Skin epidermis (tissue), 12 donors: Measurements from ENCODE around the gene EPYC.

Source experiments
- H3K27ac ChIP-seq, 21 experiments: fragments of 200-600 bp; sonication (generic) in 11 of 21; one replicate each; pipeline ENCODE4 v1.5.0; 2020; ENCODE audit warnings: mild to moderate bottlenecking in 3 of 21, inconsistent platforms in 2 of 21, moderate library complexity in 2 of 21
- H3K4me3 ChIP-seq, 7 experiments: fragments of 200-600 bp; sonication (generic) in 2 of 7; one replicate each; pipeline ENCODE4 v1.5.0; 2020; ENCODE audit warnings: inconsistent platforms in 2 of 7, mild to moderate bottlenecking in 2 of 7, moderate library complexity in 1 of 7

The EPYC gene, protein sequence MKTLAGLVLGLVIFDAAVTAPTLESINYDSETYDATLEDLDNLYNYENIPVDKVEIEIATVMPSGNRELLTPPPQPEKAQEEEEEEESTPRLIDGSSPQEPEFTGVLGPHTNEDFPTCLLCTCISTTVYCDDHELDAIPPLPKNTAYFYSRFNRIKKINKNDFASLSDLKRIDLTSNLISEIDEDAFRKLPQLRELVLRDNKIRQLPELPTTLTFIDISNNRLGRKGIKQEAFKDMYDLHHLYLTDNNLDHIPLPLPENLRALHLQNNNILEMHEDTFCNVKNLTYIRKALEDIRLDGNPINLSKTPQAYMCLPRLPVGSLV

DNA sequence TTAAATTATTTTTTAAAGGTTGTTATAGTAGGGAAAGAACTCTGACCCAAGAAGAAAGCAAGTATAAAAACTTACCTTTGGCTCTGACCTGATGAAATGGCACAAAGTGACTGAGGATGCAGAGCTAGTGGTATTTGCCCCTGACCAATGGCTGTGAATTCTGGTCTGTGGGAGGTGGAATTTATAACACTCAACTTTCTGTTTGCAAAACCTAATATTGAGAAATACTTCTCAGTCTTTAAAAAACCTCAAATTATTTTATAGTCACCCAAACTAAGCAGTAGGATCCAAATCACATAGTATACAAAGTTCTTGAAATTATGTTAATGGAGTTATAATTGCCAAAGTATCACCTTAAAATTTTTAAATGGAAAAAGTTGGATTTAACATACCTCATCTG is at the start of gene EPYC:
TSS of gene EPYC (minus strand) at position 101 of the 400 bp plus-strand sequence. CDS start 2,407 bp downstream, outside the sequence.
- Histone ChIP-seq H3K4me3 (no peak within 1 kb of the TSS), H3K27ac (no peak within 1 kb of the TSS)

DNA sequence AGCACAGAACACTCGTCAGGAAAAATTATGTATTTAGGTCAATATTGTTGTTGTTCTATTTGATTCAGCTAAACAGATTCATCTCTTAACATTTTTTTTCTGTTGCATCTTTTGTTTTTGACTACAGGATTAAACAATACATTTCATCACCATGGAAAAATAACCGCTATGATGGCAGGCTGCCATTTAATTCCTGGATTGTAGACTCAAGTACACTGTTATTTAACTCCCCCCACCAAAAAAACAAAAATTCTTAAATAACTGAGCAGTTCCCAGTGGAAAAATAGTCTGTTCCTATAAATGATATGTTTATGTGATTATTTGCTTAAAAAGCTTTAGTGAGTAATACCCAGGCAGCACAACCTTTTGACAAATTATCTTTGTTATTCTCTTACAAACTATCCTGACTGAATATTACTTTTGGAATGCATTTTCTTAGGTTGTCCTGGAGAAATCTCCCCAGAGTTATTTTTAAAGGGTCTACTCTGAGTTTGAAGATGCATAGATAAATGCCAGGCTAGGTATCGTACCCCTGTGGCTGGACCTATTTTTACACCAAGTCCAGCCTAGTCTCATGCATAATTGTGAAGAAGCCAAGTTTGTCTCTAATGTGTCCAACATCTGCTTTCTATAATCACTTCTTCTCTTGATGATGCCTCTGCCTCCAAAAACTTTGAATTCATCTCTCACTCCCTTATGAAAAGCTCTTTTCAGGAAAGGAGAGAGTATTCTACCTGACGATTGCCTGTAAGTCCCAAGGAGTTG is 49.4 kb upstream of the EPYC start:
- Histone ChIP-seq H3K4me3 (no peak overlapping the region), H3K27ac (peak overlapping the region in 8 of 21 experiments; percentile 13 to 78 (median 17))

DNA sequence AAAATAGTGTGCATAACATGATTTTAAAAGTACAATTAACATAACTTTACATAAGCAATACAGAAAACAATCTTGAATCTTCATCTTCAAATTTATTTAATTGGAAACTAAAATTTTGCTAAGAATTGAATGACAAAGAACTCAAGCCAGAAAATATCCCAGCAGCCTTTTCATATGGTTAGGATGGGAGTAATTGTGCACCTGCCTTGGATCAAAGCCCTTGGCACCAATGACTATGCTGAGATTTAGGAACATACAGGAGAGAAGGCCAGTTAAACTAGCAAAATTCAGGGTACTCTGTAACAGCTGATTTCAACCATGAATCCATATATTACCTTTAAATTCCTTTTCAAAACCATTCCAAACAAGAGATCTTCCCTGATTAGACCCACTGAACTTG is 47.3 kb upstream of the EPYC start:
- Histone ChIP-seq H3K4me3 (no peak overlapping the region), H3K27ac (no peak overlapping the region)

DNA sequence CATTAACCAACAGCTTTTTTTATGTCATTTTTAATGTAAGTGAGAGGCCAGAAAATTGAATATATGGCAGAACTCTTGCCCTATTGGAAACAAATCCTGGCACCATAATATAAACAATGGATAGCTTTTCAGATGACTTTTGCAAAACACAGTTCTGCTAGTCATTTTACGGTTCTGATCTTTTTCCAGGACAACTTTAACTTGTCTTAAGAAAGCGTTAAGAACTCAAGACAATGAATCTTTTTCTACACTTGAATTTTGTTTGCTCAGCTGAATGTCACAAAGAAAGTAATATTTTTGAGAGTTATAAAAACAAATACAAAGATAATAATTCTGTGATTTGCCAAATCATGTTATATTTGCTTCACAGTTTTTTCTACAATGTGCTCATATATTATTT is 39.8 kb upstream of the EPYC start:
- H3K27ac ChIP-seq = no peak overlapping the region
- H3K4me3 ChIP-seq = no peak overlapping the region

DNA sequence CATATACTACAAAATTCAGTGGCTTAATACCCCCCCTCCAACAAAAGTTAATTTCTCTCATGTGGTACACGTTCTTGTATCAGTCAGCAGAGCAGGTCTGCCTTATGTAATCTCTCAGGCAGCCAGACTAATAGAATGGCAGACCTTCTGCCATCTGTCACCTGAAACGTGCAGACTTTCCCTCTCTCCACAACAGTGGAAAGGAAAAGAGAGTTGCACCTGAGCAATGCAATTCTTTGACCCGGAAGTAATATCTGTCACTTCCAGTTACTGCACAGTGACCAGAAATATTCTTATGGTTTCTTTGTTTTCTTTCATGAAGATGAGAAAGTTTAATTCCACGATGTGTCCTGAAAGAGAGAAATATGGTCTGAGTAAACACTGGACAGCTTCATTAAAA is 38.6 kb upstream of the EPYC start:
- Histone ChIP-seq H3K27ac (no peak overlapping the region), H3K4me3 (no peak overlapping the region)

DNA sequence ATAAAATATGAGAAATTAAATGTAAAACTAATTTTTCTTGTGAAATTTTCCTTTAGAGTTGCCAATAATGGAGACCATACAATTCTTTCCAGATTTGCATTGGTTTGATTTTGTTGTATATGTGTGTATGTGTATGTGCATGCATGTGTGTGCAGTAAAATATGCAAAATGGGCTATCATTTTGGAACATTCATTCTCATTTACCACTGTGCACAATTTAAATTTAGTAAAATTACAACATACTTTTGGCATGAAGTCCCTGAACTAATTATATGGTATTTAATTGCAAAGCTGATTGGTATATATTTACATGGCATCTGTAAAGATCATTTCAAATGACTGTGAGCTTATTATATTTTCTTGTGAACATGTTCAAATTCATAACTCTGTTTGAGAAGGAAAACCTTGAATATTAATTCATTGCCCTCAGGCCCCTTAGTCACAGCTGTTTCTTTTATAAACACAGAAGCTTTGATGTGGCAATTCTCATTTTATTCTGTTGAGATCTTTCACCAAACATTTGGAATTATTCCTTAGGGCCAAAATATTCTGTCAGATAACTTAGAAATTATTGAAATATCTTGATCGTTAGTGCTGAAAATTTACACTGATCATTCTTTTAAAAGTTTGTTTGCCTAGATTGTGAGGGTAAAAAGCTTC is 35.5 kb upstream of the EPYC start:
- Histone ChIP-seq H3K4me3 (no peak overlapping the region), H3K27ac (peak overlapping the region in 1 of 21 experiments; percentile 54)

DNA sequence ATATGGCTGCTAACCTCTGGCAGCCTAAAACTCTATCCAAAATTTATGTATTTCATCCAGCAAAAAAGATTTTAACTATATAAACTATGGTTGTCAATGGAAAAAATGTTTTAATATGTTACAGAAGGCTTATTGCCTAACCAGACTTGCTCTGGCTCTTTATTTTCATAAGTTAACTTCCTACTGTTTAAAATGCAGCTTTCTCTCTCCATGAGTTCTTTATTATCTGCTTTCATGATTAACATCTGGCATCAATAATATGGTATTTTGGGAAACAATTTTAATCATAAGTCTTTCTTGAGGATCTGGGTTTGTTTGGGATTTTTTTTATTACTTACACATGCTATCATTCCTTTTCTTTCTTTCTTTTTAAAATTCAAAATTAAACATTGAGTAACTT is 32.5 kb upstream of the EPYC start:
- Histone ChIP-seq H3K27ac (peak overlapping the region in 2 of 21 experiments; percentile 28 to 58), H3K4me3 (no peak overlapping the region)

DNA sequence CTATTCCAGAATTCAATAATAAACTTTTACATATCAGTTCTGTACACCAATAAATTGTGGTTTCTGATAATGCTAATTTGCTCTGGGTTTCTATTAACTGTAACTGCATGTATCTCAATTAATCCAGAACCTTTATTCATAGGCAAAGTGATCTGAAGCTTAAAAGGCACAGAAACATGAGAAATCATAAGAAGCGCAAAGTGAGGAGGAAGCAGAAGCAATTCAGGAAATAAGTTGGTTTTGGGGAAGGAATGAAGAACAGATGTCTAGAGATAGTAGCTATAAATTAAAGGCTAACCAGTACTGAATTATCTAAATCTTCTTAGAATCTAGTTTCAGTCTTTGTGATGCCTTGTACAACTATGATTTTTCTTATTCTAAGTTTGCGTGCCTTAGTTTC is 28.5 kb upstream of the EPYC start:
- Histone ChIP-seq H3K27ac (no peak overlapping the region), H3K4me3 (no peak overlapping the region)

DNA sequence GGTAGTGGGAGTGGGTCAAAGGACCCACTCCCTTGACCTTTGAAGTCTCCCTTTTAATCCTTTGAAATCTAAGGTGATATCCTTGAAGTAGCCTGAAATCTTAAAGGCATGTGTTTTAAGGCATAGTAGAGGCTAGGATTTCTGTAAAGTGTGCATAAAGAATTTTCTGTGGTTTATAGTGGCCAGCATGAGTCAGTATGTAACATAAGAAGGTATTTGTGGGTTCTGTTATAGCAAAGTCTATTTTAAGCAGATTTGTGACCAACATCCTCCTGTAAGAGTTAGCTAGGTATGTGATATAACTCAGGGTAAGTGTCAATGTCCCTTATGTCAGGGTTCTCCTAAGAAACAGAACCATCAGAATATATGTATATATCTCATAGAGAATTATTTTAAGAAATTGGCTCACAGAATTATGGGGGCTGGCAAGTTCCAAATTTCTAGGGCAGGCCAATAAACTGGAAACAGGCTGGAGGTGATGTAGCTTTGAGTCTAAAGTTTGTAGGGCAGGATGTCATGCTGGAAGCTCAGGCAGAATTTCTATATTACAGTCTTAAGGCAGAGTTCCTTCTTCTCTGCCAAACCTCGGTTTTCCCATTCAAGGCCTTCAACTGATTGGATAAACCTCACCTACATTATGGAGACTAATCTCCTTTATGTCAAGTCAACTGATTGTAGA is 18.7 kb upstream of the EPYC start:
- no peak overlapping the region for H3K4me3 ChIP-seq
- no peak overlapping the region for H3K27ac ChIP-seq

DNA sequence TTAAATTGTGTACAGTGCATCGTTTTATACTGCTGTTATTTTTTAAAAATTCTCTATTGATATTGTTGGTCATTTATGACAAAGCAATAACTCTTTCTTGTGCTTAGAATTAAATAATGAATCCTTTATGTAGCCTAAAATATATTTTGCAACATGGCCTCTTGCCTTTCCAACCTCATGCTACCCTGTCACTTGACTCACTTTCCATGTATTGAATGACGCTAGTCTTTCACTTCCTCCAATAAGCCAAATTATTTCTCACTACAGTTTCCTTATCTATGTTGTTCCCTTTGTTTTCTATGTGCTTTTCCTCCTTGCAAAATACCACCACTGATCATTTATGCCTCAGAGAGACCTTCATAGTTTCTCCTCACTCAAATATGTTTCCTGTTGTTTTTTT is 16.3 kb upstream of the EPYC start:
- H3K4me3 ChIP-seq = no peak overlapping the region
- H3K27ac ChIP-seq = no peak overlapping the region

DNA sequence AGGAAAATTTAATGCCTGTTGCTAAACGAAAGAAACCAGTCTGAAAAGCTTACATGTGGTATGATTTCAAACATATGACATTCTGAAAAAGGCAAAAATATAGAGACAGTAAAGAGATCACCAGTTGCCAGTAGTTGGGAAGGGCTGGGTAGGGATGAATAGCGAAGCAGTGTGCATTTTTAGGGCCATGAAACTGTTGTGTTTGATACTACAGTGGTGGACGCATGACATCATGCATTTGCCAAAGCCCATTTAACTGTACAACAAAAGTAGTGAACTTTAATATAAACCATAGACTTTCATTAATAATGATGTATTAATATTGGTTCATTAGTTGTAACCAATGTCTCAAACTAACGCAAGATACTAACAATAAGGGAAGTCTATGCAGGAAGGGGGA is 14.7 kb upstream of the EPYC start:
- Histone ChIP-seq H3K27ac (no peak overlapping the region), H3K4me3 (no peak overlapping the region)

DNA sequence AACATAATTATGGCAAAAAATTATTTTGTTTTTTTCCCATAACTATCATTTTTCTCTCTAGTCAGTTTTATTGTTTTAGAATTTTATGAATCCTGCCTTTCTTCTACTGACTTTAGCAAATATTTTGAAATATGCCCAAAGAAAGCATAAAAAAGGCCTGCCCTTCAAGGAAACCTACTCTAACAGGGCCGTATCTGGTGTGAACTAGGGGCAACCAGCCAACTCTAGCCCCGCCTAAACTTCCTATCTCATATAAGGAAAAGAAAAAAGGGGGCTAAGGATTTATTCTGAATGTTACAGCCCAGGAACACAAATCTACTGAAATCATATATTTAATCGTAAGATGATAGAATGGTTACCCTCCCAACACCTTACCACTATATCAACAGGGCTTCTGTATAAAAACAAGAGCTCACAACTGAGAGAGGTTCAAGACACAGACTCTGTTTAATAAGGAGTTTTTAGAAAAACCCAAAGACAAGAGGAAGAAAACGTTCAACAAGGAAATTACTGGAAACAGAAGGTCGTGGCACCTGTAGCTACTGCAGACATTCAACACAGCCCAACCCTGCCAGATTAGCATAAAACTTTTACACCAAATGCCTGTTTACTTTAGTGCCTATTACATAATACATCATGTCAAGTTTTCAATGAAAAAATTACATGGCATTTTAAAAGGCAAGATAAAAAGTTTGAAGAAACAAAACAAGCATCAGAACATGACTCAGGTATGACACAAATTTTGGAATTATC is 12.9 kb upstream of the EPYC start:
- Histone ChIP-seq H3K4me3 (no peak overlapping the region), H3K27ac (no peak overlapping the region)

DNA sequence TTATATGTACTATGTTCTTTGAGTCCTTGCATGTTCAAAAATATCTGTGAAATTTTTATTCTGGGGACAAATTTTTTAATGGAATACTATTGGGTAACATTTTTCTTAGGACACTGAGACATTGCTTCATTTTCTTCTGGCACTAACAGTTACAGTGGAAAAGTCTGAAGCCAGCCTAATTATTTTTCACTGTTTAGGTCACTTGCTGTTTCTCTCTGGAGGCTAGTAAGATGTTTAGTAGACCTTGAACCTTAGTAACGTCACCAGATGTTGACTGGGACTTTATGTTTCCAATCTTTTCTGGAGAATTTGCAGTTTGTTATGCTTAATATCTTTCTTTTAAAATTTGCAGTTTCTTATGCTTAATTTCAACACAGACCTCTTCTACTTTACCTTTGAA is 12.3 kb upstream of the EPYC start:
- Histone ChIP-seq H3K4me3 (no peak overlapping the region), H3K27ac (no peak overlapping the region)

DNA sequence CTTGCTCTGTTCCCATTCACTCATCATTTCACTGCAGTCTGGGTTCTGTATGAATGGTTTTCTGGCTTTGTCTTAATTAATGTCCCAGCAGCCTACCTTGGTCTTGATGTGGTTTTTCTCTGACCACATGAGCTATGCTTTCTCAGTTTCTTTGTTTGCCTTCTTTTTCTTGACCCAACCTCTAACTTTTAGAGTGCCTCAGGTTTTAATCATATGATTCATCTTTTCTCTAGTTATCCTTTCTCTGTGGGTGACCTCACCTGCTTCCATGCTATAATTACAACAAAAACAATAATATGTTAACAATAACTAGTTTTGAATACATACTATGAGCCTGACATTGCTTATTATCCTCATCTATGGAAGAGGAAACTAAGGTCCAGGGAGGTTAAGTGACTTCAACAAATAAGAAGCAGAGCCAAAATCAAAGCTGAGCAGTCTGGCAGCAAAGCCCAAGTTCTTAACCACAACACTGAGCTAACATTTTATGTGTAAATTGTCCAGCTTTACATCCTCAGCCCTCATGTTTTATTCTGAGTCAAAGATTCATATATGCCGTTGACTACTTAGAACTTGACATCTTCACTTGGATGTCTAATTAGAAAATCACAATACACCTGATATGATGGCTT is 4.7 kb upstream of the EPYC start:
- Histone ChIP-seq H3K4me3 (no peak overlapping the region), H3K27ac (no peak overlapping the region)

DNA sequence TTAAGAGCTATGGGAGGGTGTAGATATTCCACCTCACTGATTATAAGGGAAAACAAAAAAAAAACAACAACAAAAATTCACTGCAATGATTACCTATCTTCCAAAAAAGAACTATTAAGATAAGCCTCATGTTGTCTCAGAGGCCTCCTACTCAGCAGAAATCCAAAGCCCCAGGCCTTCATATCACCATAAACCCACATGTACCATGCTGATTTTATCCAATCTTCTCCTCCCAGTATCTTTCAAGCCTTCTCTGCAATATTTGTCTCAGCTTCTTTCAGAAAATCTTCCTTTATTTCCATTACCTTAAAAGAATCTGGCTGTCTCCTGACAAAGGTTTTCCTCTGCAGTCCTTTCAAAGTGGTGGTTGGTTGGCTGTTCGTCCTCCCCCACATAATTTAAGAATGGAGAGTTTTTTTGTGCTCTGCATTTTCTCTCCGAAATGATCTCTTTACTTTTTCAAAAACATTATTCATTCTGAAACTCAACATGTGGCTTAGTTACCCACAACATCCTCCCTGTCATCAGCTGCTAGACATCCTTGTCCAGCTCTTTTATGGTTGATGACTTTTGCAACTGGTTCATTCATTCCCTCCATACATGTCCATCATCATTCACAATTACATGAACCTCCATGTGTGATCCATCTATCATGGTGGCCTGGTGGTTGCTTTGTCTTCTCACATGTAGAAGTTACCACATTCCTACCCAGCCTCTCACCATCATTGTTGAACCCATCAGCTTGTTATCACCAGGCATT is 2.9 kb upstream of the EPYC start:
- no peak overlapping the region for H3K27ac ChIP-seq
- no peak overlapping the region for H3K4me3 ChIP-seq

DNA sequence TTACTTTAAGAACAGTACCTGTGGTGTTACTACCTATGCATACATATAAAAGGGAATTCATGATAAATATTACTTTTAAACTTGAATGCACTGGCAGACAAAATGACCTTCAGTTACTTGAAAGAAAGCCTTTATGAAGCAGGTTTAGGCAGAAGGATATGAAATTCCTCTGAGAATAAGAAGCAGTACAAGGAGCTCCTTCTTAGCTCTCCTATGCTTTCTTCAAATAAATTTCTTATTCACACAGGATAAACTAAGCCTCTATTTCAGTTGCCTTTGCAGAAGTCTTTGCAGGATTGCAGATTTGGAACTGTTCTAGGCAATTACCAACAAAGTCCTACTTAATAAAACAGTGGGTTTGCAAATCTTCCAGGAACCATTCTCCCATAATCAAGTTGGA is 1.0 kb downstream of the EPYC start:
- no peak overlapping the region for H3K4me3 ChIP-seq
- H3K27ac ChIP-seq = no peak overlapping the region

DNA sequence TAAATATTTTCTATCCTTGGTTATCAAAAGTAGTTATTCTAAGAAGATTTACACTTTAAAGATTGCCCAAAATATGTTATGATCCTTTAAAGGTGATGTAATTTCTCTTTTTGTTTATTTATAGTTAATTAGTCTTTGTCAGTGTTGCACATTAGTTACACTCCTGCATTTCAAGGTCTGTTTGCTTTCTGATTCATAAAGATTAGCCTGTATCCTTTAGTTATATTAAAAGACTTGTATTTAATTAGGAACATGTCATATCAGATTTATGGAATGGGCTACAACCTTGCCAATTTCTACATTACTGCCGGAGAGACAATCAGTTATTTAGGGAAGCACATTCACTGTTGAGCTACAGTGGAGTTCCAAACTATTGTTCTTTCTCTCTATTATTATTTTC is 3.5 kb downstream of the EPYC start:
- Histone ChIP-seq H3K4me3 (no peak overlapping the region), H3K27ac (no peak overlapping the region)

DNA sequence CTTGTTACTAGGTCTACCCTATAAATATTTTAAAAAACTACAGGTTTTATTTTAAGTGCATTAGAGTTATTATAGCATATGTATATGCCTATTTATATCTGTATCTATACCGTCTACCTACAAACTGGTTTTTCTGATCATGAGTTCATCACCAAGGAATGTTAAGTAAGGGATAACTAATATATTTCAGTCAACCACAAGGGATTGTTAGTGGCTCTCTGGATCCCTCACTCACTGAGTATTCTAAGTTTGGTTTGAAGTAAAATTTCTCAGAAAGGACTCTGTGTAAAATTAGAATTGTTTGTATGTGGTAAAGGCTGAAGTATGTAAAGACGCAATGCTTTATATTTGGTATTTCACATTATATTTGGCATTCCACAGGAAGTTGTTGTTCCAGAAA is 4.8 kb downstream of the EPYC start:
- no peak overlapping the region for H3K4me3 ChIP-seq
- no peak overlapping the region for H3K27ac ChIP-seq

DNA sequence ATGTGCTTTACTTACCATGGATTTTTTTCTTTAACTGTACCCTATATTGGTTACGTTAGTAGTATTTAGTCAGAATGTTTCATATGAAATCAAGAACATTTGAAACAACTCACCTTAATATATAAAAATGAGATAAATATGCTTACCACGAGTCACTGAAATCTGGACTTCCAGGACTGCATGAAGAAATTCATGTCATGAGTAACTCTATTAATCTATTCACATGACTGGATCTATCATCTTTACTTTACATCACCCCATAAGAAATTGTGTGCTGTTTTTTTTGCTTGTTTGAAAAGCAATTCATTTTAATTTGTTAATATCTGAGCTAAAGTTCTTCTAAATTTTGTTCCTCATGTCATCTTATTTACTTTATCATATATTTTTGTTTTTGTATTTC is 5.2 kb downstream of the EPYC start:
- H3K27ac ChIP-seq = no peak overlapping the region

More for the DNA sequence above, 5.2 kb downstream of the EPYC start:
- H3K4me3 ChIP-seq = no peak overlapping the region
